GM21723 (cell line): ENCODE measurements around the gene GRIN2C.
"Not testable (repeated sequence)": the region's sequence is repeated elsewhere in the genome, so short reads cannot be mapped to it uniquely, and the experiment has no call there.

ENCODE experiments used
- ATAC-seq: cut with Tn5 transposase; IDR thresholded peaks from one replicate; pipeline ENCODE4 v1.9.1; 2021; ENCODE audit warnings: mild to moderate bottlenecking, moderate library complexity; ENCODE audit not compliant: unreplicated experiment

GRIN2C gene

GRCh38 chr17:74881073-74881472 is 21.4 kb upstream of the GRIN2C start:
- no peak for ATAC-seq

GRCh38 chr17:74879308-74879707 is 19.6 kb upstream of the GRIN2C start:
- ATAC-seq, result no peak

DNA sequence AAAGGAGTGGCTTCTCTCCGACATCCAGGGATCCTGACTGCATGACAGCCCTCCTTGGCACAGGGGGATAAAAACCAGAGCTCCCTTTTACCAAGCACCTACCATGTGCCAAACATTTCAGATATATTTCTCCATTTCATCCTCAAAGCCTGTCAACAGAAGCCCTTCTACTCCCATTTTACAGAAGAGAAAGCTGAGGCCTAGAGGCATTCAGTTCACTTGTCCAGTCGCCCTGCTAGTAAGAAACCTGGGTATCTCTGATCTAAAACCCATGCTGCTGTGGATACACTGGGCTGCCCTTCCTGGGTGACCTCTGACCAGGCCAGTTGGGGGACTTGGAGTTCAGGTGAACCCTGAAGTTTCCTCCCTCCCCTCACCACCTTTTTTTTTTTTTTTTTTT is 19.0 kb upstream of the GRIN2C start:
- no peak for ATAC-seq

GRCh38 chr17:74877592-74878548 is 18.2 kb upstream of the GRIN2C start:
- no peak for ATAC-seq

DNA sequence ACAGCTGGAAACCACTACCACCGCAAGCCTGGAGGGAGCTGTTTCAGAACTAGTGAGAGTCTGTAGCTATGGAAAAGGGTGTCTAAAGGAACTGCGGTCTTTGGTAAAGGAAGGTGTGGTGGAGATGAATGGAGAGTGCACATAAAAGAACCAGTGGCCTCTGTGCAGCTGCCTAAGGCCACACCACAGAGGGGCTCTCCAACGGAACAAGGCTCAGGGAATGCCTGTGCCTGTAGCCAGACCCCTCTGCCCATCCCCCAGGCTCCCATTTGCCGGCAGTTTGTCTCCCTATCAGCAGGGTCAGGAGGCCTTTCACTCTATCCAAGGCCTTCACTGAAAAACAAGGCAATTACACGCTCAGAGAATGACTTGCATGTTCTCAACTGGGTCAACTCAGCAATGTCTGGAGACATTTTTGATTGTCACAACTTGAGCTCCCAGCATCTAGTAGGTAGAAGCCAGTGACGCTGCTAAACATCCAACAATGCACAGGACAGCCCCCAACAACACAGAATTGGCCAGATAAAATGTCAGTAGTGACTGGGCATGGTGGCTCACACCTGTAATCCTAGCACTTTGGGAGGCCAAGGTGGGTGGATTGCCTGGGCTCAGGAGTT is 16.4 kb upstream of the GRIN2C start:
- ATAC-seq, result no peak

GRCh38 chr17:74875155-74875976 is 15.7 kb upstream of the GRIN2C start:
- ATAC-seq, result no peak

GRCh38 chr17:74874615-74875037 is 14.9 kb upstream of the GRIN2C start:
- ATAC-seq, result no peak

- ATAC-seq, result no peak
Observed at GRCh38 chr17:74873874-74874614, 14.4 kb upstream of the GRIN2C start.

DNA sequence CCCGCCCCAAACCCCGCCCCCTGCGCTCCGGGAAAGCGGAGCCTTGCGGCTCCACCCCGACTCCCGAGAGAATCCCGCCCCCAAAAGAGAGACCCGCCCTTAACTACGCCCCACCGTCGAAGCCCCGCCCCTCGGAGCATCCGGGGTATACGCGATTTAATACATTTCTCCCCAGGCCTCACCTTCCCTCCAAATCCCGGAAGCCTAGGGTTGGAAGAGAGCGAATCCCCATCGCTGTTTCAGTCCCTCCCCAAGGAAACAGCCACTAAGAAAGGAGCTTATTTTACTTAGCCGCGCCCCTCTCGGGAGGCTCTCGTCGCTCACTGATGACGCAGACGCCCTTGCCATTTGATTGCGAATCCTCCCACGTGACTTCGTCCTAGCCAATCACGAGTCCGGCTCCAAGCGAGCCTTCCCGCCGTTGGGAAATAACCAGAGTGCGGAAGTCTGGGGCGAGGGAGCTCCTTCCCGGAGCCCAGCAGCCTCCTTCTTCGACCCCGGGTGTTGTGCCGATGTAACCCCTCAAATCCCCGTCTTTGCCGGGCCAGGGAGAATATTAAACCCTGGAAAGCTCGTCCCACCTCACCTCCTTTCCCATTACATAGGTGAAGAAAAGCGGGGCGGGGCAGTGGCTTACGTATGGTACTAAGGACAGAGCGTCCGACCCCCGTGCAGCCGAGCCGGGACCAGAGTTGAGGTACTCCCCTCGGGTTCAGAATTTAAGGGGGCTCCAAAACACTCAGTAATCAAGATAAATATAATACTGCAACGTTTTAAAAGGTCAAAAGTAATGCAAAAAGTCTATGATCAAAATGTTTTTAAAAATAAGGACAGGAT is 13.6 kb upstream of the GRIN2C start:
- ATAC-seq, result peak; percentile 82

- ATAC-seq, result no peak
Observed at GRCh38 chr17:74872313-74873036, 12.8 kb upstream of the GRIN2C start, which contains the start of gene FDXR. Gene FDXR, minus strand, starts transcription at chr17:74872994. Its CDS starts 50 bp downstream, at chr17:74872944.

GRCh38 chr17:74871356-74872076 is 11.8 kb upstream of the GRIN2C start:
- no peak for ATAC-seq

DNA sequence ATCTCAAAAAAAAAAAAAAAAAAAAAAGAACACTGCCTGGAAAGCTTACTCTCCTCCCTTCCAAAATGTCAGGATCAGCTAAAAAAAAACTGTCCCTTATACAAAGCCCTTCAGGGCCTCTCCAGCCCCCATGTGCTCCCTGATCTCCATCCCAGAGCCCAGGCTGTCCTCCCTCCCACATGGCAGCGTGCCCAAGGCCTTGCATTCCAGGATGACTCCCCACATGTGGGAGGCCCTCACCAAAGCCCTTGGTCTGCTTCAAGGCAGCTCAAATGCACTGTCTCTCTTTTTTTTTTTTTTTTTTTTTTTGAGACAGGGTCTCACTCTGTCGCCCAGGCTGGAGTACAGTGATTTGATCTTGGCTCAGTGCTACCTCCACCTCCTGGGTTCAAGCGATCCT is 10.8 kb upstream of the GRIN2C start:
- no peak for ATAC-seq

DNA sequence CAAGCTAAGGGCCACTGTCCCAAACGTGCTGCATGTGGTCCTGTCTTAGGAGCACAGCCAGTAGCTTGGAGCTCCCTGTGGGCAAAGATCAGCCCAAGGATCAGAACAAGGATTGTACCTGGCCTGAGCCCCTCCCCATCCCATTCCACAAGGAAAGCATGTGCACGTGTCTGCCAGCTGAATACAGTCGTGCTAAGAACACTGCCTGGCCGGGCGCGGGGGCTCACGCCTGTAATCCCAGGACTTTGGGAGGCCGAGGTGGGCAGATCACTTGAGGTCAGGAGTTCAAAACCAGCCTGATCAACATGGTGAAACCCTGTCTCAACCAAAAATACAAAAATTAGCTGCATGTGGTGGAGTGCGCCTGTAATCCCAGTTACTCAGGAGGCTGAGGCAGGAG is 10.3 kb upstream of the GRIN2C start:
- ATAC-seq, result not testable (repeated sequence)

- no peak for ATAC-seq
Observed at GRCh38 chr17:74868908-74869255, 9.2 kb upstream of the GRIN2C start.

GRCh38 chr17:74868251-74868907 is 8.7 kb upstream of the GRIN2C start:
- no peak for ATAC-seq

- no peak for ATAC-seq
Observed at GRCh38 chr17:74866198-74866835, 6.6 kb upstream of the GRIN2C start.

GRCh38 chr17:74865504-74866197 is 6.0 kb upstream of the GRIN2C start:
- no peak for ATAC-seq
